ENCODE results near the gene PTTG2.

Gene PTTG2

DNA sequence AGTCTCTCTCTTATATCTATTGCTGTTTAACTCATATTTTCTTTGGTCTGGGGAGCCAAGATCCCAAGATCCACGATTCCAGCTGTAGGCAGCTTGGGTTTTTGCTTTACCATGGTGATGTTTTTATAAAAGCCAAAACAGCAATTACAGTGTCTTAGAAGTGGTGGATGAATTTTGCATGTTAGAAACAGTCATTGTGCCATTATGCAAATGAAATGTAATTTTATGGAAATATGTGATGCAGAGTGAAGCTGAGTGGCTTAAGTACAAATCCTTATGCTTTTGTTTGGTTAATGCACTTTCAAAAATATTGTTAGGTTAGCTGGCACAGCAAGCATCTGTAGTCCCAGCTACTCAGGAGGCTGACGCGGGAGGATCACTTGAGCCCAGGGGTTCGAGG is 32.8 kb upstream of the PTTG2 start:
- H3K9me2 ChIP-seq (replicated peaks; ENCODE audit: insufficient read depth, low read length) = no peaks in the 10 kb centered on the region

DNA sequence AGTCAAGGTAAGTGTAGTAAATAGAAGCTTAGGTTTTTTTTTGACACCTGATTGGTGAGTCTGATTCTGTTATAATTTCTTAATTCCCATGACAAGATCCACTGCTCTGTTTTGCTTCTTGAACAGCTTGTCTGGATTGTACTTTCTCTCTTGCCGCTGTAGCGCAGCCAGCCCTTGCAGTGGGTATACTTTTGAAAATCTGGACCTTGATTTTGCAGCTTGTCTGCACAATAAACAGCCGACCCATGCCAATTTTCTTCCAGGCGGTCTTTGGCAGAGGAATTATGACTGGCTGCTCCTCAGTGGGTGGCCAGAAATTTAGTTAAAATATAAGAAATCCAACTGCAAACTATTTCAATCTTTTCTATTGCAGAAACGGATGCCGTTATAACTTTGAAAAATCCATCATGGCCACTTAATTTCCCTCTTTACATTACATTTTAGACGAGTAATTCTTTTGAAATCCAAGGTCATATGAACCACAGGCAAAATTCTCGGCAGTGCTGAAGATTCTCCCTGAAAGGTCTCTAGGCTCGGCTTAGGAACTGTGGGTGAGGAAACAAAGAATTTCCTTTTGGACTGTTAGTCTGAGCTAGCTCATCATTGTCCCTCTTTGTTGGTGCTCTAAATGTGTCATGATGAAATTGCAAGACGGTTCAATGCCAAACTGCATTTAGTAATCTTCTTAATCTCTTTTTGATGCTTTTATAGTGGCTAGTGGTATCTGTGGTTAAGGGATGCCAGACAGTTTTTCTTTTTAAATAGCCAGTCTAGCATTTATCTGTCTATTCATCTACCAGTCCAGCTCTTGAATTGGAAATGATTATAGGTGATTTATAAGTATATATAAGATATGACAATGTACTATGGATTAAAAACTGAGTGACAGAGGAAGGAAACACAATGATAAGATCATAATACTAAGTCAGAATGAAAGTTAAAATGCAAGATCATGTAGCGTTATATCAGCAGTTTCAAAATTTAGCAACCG is 31.5 kb upstream of the PTTG2 start:
- Histone ChIP-seq H2AFZ (ENCODE audit: low read depth, low read length, severe bottlenecking) (no peak overlapping the region), H3K4me2 (ENCODE audit: low read depth, low read length, poor library complexity, severe bottlenecking) (no peak overlapping the region), H3K9me2 (replicated peaks; ENCODE audit: insufficient read depth, low read length) (no peaks in the 10 kb centered on the region), H4K20me1 (ENCODE audit: low read depth, low read length) (no peaks in the 10 kb centered on the region), H3K79me2 (ENCODE audit: insufficient read depth, low read length) (no peaks in the 10 kb centered on the region), H3K27ac (ENCODE audit: low read depth, low read length) (no peak overlapping the region), H3K27me3 (ENCODE audit: low read length) (no peaks in the 10 kb centered on the region), H3K9me3 (ENCODE audit: insufficient read depth, low read length) (no peaks in the 10 kb centered on the region), H3F3A (ENCODE audit: insufficient read depth) (no peaks in the 10 kb centered on the region), H3K9ac (ENCODE audit: low read length) (no peak overlapping the region), H3K4me3 (ENCODE audit: insufficient read depth, low read length, poor library complexity, severe bottlenecking) (no peak overlapping the region), H3K36me3 (ENCODE audit: low read length) (no peaks in the 10 kb centered on the region)
- TF ChIP-seq EZH2phosphoT487 (conservative IDR thresholded peaks at IDR 0.05; ENCODE audit: low read length) = no peak
- TF ChIP-seq, protein P1, sequence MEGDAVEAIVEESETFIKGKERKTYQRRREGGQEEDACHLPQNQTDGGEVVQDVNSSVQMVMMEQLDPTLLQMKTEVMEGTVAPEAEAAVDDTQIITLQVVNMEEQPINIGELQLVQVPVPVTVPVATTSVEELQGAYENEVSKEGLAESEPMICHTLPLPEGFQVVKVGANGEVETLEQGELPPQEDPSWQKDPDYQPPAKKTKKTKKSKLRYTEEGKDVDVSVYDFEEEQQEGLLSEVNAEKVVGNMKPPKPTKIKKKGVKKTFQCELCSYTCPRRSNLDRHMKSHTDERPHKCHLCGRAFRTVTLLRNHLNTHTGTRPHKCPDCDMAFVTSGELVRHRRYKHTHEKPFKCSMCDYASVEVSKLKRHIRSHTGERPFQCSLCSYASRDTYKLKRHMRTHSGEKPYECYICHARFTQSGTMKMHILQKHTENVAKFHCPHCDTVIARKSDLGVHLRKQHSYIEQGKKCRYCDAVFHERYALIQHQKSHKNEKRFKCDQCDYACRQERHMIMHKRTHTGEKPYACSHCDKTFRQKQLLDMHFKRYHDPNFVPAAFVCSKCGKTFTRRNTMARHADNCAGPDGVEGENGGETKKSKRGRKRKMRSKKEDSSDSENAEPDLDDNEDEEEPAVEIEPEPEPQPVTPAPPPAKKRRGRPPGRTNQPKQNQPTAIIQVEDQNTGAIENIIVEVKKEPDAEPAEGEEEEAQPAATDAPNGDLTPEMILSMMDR (IDR thresholded peaks at IDR 0.05; ENCODE audit: insufficient read depth, low read length, poor library complexity, severe bottlenecking) = no peak

More for the DNA sequence above, 32.8 kb upstream of the PTTG2 start:
- H3K4me3 ChIP-seq (ENCODE audit: insufficient read depth, low read length, poor library complexity, severe bottlenecking) = no peak overlapping the region
- H2AFZ ChIP-seq (ENCODE audit: low read depth, low read length, severe bottlenecking) = no peak overlapping the region
- no peak overlapping the region for H3K4me2 ChIP-seq (ENCODE audit: low read depth, low read length, poor library complexity, severe bottlenecking)
- no peaks in the 10 kb centered on the region for H3F3A ChIP-seq (ENCODE audit: insufficient read depth)
- H4K20me1 ChIP-seq (ENCODE audit: low read depth, low read length) = no peaks in the 10 kb centered on the region
- no peak for TF ChIP-seq EZH2phosphoT487 (conservative IDR thresholded peaks at IDR 0.05; ENCODE audit: low read length)
- TF ChIP-seq, protein P1 (IDR thresholded peaks at IDR 0.05; ENCODE audit: insufficient read depth, low read length, poor library complexity, severe bottlenecking) = no peak
- H3K27ac ChIP-seq (ENCODE audit: low read depth, low read length) = no peak overlapping the region
- H3K9me3 ChIP-seq (ENCODE audit: insufficient read depth, low read length) = no peaks in the 10 kb centered on the region
- no peaks in the 10 kb centered on the region for H3K79me2 ChIP-seq (ENCODE audit: insufficient read depth, low read length)
- H3K36me3 ChIP-seq (ENCODE audit: low read length) = no peaks in the 10 kb centered on the region
- H3K27me3 ChIP-seq (ENCODE audit: low read length) = no peaks in the 10 kb centered on the region
- H3K9ac ChIP-seq (ENCODE audit: low read length) = no peak overlapping the region

DNA sequence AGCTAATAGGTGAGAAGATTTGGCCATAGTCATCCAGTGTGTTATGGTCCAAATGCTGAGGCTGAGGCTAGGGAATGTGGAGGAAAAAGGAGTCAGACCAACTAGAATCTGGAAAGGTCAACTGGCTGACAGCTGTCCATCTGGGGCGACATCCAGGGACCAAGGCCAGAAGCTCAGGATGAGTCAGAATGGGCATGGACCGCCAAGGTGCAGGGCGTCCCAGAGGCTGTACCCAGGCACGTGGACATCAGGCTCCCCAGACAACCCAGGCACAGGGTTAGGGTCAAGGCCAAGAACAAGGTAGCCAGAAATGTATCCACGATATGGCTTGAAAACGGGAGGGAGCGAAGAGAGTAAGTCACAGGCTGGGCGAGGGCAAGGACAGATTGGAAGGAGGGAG is 26.1 kb upstream of the PTTG2 start:
- H4K20me1 ChIP-seq (ENCODE audit: low read depth, low read length) = no peaks in the 10 kb centered on the region
- no peak overlapping the region for H3K4me3 ChIP-seq (ENCODE audit: insufficient read depth, low read length, poor library complexity, severe bottlenecking)
- no peak overlapping the region for H3K9ac ChIP-seq (ENCODE audit: low read length)
- H2AFZ ChIP-seq (ENCODE audit: low read depth, low read length, severe bottlenecking) = no peak overlapping the region
- no peak overlapping the region for H3K27ac ChIP-seq (ENCODE audit: low read depth, low read length)
- H3K9me3 ChIP-seq (ENCODE audit: insufficient read depth, low read length) = no peaks in the 10 kb centered on the region
- no peaks in the 10 kb centered on the region for H3K36me3 ChIP-seq (ENCODE audit: low read length)
- no peaks in the 10 kb centered on the region for H3K79me2 ChIP-seq (ENCODE audit: insufficient read depth, low read length)
- H3K9me2 ChIP-seq (replicated peaks; ENCODE audit: insufficient read depth, low read length) = no peaks in the 10 kb centered on the region
- H3K4me2 ChIP-seq (ENCODE audit: low read depth, low read length, poor library complexity, severe bottlenecking) = no peak overlapping the region
- no peaks in the 10 kb centered on the region for H3K27me3 ChIP-seq (ENCODE audit: low read length)
- H3F3A ChIP-seq (ENCODE audit: insufficient read depth) = no peaks in the 10 kb centered on the region
- TF ChIP-seq EZH2phosphoT487 (conservative IDR thresholded peaks at IDR 0.05; ENCODE audit: low read length) = no peak
- TF ChIP-seq, protein P1 (IDR thresholded peaks at IDR 0.05; ENCODE audit: insufficient read depth, low read length, poor library complexity, severe bottlenecking) = no peak
